ENCODE measurements around the gene HOXB7. TPM values are rescaled to one million over a fixed set of nuclear protein-coding genes. Genes with fewer than 3 reads are reported as not detected.
A peak's percentile ranks its signal among the peaks of the same experiment; 100 is the strongest.

The HOXB7 gene
- total RNA-seq, 2 donors from 2014 or later: 0.52 TPM; not detected in 1

DNA sequence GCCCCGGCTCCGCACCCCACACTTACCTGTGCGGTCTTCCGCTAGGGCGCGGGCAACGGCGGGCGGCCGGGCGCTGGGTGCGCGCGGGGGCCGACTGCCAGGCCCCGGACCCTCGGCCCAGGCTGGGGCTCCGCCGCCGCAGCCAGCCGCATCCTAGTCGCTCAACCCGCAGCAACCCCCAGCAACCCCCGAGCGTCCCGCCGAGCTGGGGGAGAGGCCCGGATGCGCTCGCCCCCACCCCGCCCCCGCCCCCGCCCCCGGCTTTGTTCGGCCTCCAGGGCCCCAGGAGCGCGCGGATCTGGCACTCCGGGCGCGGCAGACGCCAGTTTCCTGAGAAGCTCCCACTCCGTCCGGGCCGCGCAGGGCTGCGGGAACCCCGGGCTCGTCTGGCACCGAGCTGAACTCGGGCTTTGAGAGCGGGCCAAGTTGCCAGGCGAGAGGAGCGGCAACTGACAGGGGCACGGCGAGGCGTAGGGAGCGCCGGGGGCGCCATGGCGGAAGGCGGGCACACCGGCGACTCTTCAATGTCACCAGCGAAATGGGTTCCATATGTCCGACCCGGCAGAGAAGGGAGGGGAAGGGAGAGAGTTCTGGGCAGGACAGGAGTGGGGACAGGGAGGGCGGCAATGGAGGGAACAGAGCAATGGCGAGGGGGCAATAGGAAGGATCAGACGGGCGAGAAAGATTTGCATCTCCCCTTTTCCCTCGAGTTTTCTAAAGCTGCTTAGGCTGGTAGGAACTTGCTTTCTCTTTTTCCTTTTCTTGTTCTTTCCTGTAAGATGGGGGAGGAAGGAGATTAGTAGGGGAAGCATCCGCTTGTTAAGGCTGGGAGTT is 46.4 kb downstream of the HOXB7 start:
- DNase-seq (no peak), ATAC-seq (no peak)
- peaks cover 0 to 23% of the 10 kb centered on the region in 2 donors for H3K27me3 ChIP-seq
- no peaks in the 10 kb centered on the region for H3K36me3 ChIP-seq (replicated peaks in 1 of 2; ENCODE audit: insufficient read depth in 1 of 2, low read depth in 2 of 2)
- TF ChIP-seq POLR2A (IDR thresholded peaks at IDR 0.05): no peak
- TF ChIP-seq, protein P1, sequence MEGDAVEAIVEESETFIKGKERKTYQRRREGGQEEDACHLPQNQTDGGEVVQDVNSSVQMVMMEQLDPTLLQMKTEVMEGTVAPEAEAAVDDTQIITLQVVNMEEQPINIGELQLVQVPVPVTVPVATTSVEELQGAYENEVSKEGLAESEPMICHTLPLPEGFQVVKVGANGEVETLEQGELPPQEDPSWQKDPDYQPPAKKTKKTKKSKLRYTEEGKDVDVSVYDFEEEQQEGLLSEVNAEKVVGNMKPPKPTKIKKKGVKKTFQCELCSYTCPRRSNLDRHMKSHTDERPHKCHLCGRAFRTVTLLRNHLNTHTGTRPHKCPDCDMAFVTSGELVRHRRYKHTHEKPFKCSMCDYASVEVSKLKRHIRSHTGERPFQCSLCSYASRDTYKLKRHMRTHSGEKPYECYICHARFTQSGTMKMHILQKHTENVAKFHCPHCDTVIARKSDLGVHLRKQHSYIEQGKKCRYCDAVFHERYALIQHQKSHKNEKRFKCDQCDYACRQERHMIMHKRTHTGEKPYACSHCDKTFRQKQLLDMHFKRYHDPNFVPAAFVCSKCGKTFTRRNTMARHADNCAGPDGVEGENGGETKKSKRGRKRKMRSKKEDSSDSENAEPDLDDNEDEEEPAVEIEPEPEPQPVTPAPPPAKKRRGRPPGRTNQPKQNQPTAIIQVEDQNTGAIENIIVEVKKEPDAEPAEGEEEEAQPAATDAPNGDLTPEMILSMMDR (IDR thresholded peaks at IDR 0.05): no peak
- H3K9me3 ChIP-seq: no peaks in the 10 kb centered on the region
- intact Hi-C loops (cut with DNase I): no loop called here
- no peak overlapping the region for H3K4me3 ChIP-seq
- WGBS, 2 donors: 7% methylated on average over 24 to 68 of the region's 73 CpGs
- H3K27ac ChIP-seq: peak overlapping the region in 2 of 4 donors; percentile 12 to 25
- peaks cover 17% of the 10 kb centered on the region for H3K4me1 ChIP-seq

DNA sequence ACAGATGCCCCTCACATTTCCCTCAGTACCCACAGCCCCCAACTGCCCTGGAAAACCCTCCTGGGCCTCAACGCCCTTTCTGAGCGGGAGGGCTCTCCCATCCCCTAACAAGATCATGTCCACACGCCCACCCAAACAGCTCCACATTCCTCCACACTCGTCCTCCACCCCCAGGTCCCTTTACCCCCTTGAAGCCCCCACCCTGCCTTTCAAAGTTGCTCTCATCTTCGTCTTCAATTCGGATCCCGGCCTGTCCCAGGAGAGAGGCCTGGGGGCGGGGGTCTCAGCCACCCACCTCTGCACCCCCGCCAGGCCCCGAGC is 47.0 kb downstream of the HOXB7 start:
- H3K4me3 ChIP-seq: no peak overlapping the region
- H3K36me3 ChIP-seq (replicated peaks in 1 of 2; ENCODE audit: insufficient read depth in 1 of 2, low read depth in 2 of 2): no peaks in the 10 kb centered on the region
- peaks cover 17% of the 10 kb centered on the region for H3K4me1 ChIP-seq
- H3K27ac ChIP-seq: peak overlapping the region in 1 of 4 donors; percentile 12
- H3K9me3 ChIP-seq: no peaks in the 10 kb centered on the region
- ATAC-seq (no peak), DNase-seq (no peak)
- intact Hi-C loops (cut with DNase I): no loop called here
- 21 to 37% methylated on average over 8 to 9 of the region's 10 CpGs for WGBS, 2 donors
- H3K27me3 ChIP-seq: peaks cover 0 to 23% of the 10 kb centered on the region in 2 donors
- TF ChIP-seq, protein P1 (IDR thresholded peaks at IDR 0.05): no peak
- no peak for TF ChIP-seq POLR2A (IDR thresholded peaks at IDR 0.05)

DNA sequence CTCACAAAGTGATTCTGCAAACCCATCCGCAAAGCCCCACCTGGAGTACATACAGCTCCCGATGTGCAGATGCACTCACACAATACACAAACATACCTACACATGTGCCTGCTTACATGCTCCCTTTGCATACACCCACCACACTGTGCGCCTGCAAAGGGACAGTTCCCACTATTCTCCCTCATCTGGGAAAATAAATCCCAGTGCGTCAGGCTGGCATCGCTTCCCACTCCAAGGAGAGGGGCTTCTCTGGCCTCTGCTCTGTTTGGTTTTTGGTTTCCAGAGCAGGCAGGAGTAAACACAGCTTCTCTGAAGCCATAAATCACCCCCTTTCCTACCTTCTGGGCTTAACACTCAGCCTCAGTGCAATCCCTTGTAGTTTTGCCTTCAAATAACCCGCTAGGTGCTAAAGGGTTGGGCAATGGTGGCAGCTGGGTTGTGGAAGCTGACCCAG is 47.4 kb downstream of the HOXB7 start:
- intact Hi-C loops (cut with DNase I): no loop called here
- Histone ChIP-seq H3K36me3 (replicated peaks in 1 of 2; ENCODE audit: insufficient read depth in 1 of 2, low read depth in 2 of 2) (no peaks in the 10 kb centered on the region), H3K4me3 (no peak overlapping the region), H3K27me3 (peaks cover 0 to 23% of the 10 kb centered on the region in 2 donors), H3K27ac (no peak overlapping the region), H3K9me3 (no peaks in the 10 kb centered on the region), H3K4me1 (peaks cover 17% of the 10 kb centered on the region)
- WGBS, 2 donors: 56% methylated on average over 6 of the region's 6 CpGs
- no peak for ATAC-seq
- DNase-seq: no peak
- TF ChIP-seq, protein P1 (IDR thresholded peaks at IDR 0.05): no peak
- TF ChIP-seq POLR2A (IDR thresholded peaks at IDR 0.05): no peak

DNA sequence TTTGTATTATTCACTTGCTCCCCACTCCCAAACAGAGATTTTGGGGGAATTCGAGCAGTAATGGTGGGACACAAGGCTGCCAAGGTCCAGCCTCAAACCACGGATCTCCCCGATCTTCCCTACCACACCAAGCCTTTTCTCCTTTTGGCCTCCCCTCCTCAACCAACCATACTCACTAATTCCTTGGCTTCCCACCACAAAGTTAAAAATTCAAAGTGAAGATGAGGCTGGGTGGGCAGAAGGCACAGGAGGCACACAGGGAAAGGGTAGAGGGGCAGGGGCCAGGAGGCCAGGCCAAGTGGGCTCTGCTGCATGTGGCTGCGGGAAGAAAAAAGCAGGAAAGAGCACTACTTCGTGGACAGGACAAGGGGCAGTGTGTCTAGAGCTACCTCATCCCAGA is 47.9 kb downstream of the HOXB7 start:
- ATAC-seq (no peak), DNase-seq (no peak)
- Histone ChIP-seq H3K9me3 (no peaks in the 10 kb centered on the region), H3K4me1 (peaks cover 17% of the 10 kb centered on the region), H3K36me3 (replicated peaks in 1 of 2; ENCODE audit: insufficient read depth in 1 of 2, low read depth in 2 of 2) (no peaks in the 10 kb centered on the region), H3K27me3 (peaks cover 0 to 24% of the 10 kb centered on the region in 2 donors), H3K4me3 (no peak overlapping the region), H3K27ac (no peak overlapping the region)
- intact Hi-C loops (cut with DNase I): no loop called here
- 48 to 52% methylated on average over 5 of the region's 5 CpGs for WGBS, 2 donors
- no peak for TF ChIP-seq POLR2A (IDR thresholded peaks at IDR 0.05)
- TF ChIP-seq, protein P1 (IDR thresholded peaks at IDR 0.05): no peak
